Skeletal muscle tissue (tissue), 4 donors: ENCODE data around the gene RETREG2. TPM values are rescaled to one million over a fixed set of nuclear protein-coding genes. Genes with fewer than 3 reads are reported as not detected.

Experiments
- H3K27ac ChIP-seq: one replicate; pipeline ENCODE4 v1.7.0; 2013; ENCODE audit warnings: mild to moderate bottlenecking, low read depth, low read length, inconsistent platforms
- H3K27me3 ChIP-seq, 3 donors: one replicate each; pipeline ENCODE4 v1.7.0; 2013; ENCODE audit warnings: low read length in 3 of 3; ENCODE audit not compliant: control insufficient read depth in 3 of 3, insufficient read depth in 3 of 3
- H3K36me3 ChIP-seq, 3 donors: one replicate each; pipeline ENCODE4 v1.7.0; 2013; ENCODE audit warnings: low read length in 3 of 3; ENCODE audit not compliant: control insufficient read depth in 3 of 3, insufficient read depth in 3 of 3
- H3K4me1 ChIP-seq, 3 donors: one replicate each; pipeline ENCODE4 v1.7.0; 2013; ENCODE audit warnings: low read length in 3 of 3, mild to moderate bottlenecking in 3 of 3; ENCODE audit not compliant: control insufficient read depth in 3 of 3, insufficient read depth in 3 of 3
- H3K4me3 ChIP-seq, 3 donors: one replicate each; pipeline ENCODE4 v1.7.0; 2013; ENCODE audit warnings: low read length in 3 of 3
- H3K9ac ChIP-seq, 3 donors: one replicate each; pipeline ENCODE4 v1.7.0; 2013; ENCODE audit warnings: low read length in 3 of 3, mild to moderate bottlenecking in 3 of 3, moderate library complexity in 2 of 3, low read depth in 1 of 3
- H3K9me3 ChIP-seq, 3 donors: one replicate each; pipeline ENCODE4 v1.7.0; 2013; ENCODE audit warnings: low read length in 3 of 3; ENCODE audit not compliant: control insufficient read depth in 3 of 3
- total RNA-seq: library from RNA; depleted of rRNA; stranded (reverse); fragments of >200 nt; gene quantifications from one replicate; pipeline ENCODE4 v1.2.3, GENCODE V29; 2014
- donor health status: Osteomylitis.

Gene RETREG2
- total RNA-seq, 1 donor from 2014 or later = 35.5 TPM

GRCh38 chr2:219213486-219214071 lies 35.5 kb downstream of the RETREG2 start:
- H3K4me3 ChIP-seq = no peak overlapping the region
- H3K27me3 ChIP-seq = no peaks in the 10 kb centered on the region
- H3K9ac ChIP-seq = peak overlapping the region in 1 of 3 donors; percentile 40
- no peak overlapping the region for H3K27ac ChIP-seq
- peaks cover 60 to 77% (median 69%) of the 10 kb centered on the region in 3 donors for H3K36me3 ChIP-seq
- peaks cover 16 to 27% (median 21%) of the 10 kb centered on the region in 3 donors for H3K4me1 ChIP-seq
- no peaks in the 10 kb centered on the region for H3K9me3 ChIP-seq

- Histone ChIP-seq H3K27ac (no peak overlapping the region), H3K4me1 (peaks cover 21 to 31% (median 23%) of the 10 kb centered on the region in 3 donors), H3K36me3 (peaks cover 55 to 72% (median 64%) of the 10 kb centered on the region in 3 donors), H3K9me3 (no peaks in the 10 kb centered on the region), H3K27me3 (no peaks in the 10 kb centered on the region), H3K4me3 (no peak overlapping the region), H3K9ac (no peak overlapping the region)
These were observed 36.1 kb downstream of the RETREG2 start for GRCh38 chr2:219214141-219214540.

GRCh38 chr2:219214786-219215185 lies 36.7 kb downstream of the RETREG2 start:
- H3K4me3 ChIP-seq = no peak overlapping the region
- H3K27me3 ChIP-seq = no peaks in the 10 kb centered on the region
- H3K9ac ChIP-seq = no peak overlapping the region
- H3K36me3 ChIP-seq = peaks cover 50 to 67% (median 59%) of the 10 kb centered on the region in 3 donors
- H3K27ac ChIP-seq = no peak overlapping the region
- H3K9me3 ChIP-seq = no peaks in the 10 kb centered on the region
- peaks cover 27 to 38% (median 29%) of the 10 kb centered on the region in 3 donors for H3K4me1 ChIP-seq

- H3K4me3 ChIP-seq = no peak overlapping the region
- peaks cover 49 to 67% (median 59%) of the 10 kb centered on the region in 3 donors for H3K36me3 ChIP-seq
- no peaks in the 10 kb centered on the region for H3K27me3 ChIP-seq
- peak overlapping the region; percentile 93 for H3K27ac ChIP-seq
- H3K9ac ChIP-seq = no peak overlapping the region
- no peaks in the 10 kb centered on the region for H3K9me3 ChIP-seq
- peaks cover 32 to 49% (median 35%) of the 10 kb centered on the region in 3 donors for H3K4me1 ChIP-seq
These were observed 37.9 kb downstream of the RETREG2 start for GRCh38 chr2:219215871-219216534.

GRCh38 chr2:219216535-219216915 lies 38.5 kb downstream of the RETREG2 start:
- Histone ChIP-seq H3K9ac (peak overlapping the region in 1 of 3 donors; percentile 16), H3K27me3 (no peaks in the 10 kb centered on the region), H3K4me3 (no peak overlapping the region), H3K27ac (peak overlapping the region; percentile 93), H3K36me3 (peaks cover 51 to 68% (median 61%) of the 10 kb centered on the region in 3 donors), H3K4me1 (peaks cover 32 to 49% (median 35%) of the 10 kb centered on the region in 3 donors), H3K9me3 (no peaks in the 10 kb centered on the region)

GRCh38 chr2:219218217-219218731 lies 40.2 kb downstream of the RETREG2 start:
- Histone ChIP-seq H3K4me1 (peaks cover 32 to 49% (median 35%) of the 10 kb centered on the region in 3 donors), H3K27me3 (no peaks in the 10 kb centered on the region), H3K27ac (peak overlapping the region; percentile 93), H3K9me3 (no peaks in the 10 kb centered on the region), H3K4me3 (peak overlapping the region; percentile 75 to 88 (median 79)), H3K36me3 (peaks cover 56 to 70% (median 65%) of the 10 kb centered on the region in 3 donors), H3K9ac (peak overlapping the region; percentile 66 to 89 (median 80))

GRCh38 chr2:219218732-219219701 lies 40.9 kb downstream of the RETREG2 start, which contains the start of gene ABCB6:
ABCB6 (minus strand) TSS chr2:219218958; CDS start chr2:219218673, 285 bp downstream.
- H3K9ac ChIP-seq = peak within 1 kb of the TSS; percentile 73 to 89 (median 80)
- peak within 1 kb of the TSS; percentile 75 to 88 (median 79) for H3K4me3 ChIP-seq
- H3K27ac ChIP-seq = peak within 1 kb of the TSS; percentile 93
- H3K4me1 ChIP-seq = peaks cover 32 to 49% (median 35%) of the 10 kb centered on the region in 3 donors
- no peaks in the 10 kb centered on the region for H3K27me3 ChIP-seq
- no peaks in the 10 kb centered on the region for H3K9me3 ChIP-seq
- H3K36me3 ChIP-seq = peaks cover 56 to 70% (median 65%) of the 10 kb centered on the region in 3 donors

GRCh38 chr2:219219784-219220532 lies 41.9 kb downstream of the RETREG2 start:
- H3K4me3 ChIP-seq = peak overlapping the region in 1 of 3 donors; percentile 79
- peaks cover 32 to 49% (median 35%) of the 10 kb centered on the region in 3 donors for H3K4me1 ChIP-seq
- H3K36me3 ChIP-seq = peaks cover 57 to 70% (median 65%) of the 10 kb centered on the region in 3 donors
- no peaks in the 10 kb centered on the region for H3K27me3 ChIP-seq
- H3K27ac ChIP-seq = peak overlapping the region; percentile 93
- H3K9me3 ChIP-seq = no peaks in the 10 kb centered on the region
- H3K9ac ChIP-seq = peak overlapping the region in 2 of 3 donors; percentile 73 to 89
